ENCODE results near the gene DKKL1.

- TF ChIP-seq, protein P1, sequence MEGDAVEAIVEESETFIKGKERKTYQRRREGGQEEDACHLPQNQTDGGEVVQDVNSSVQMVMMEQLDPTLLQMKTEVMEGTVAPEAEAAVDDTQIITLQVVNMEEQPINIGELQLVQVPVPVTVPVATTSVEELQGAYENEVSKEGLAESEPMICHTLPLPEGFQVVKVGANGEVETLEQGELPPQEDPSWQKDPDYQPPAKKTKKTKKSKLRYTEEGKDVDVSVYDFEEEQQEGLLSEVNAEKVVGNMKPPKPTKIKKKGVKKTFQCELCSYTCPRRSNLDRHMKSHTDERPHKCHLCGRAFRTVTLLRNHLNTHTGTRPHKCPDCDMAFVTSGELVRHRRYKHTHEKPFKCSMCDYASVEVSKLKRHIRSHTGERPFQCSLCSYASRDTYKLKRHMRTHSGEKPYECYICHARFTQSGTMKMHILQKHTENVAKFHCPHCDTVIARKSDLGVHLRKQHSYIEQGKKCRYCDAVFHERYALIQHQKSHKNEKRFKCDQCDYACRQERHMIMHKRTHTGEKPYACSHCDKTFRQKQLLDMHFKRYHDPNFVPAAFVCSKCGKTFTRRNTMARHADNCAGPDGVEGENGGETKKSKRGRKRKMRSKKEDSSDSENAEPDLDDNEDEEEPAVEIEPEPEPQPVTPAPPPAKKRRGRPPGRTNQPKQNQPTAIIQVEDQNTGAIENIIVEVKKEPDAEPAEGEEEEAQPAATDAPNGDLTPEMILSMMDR (conservative IDR thresholded peaks at IDR 0.05) = no peak
- TF ChIP-seq EZH2 (IDR thresholded peaks at IDR 0.05; ENCODE audit: low read depth) = no peak
These were observed 16.5 kb upstream of the DKKL1 start for GRCh38 chr19:49347191-49347590.
